GM12878 (cell line): ENCODE measurements around the gene POLR2L. TPM values are rescaled to one million over a fixed set of nuclear protein-coding genes. Genes with fewer than 3 reads are reported as not detected.
A peak's percentile ranks its signal among the peaks of the same experiment; 100 is the strongest.

Source experiments
- BACH1 ChIP-seq: fragments of 450-650 bp; IDR thresholded peaks from 2 replicates; pipeline ENCODE4 v1.6.1; 2017; ENCODE audit warnings: mild to moderate bottlenecking, borderline replicate concordance
- CBFB ChIP-seq: IDR thresholded peaks from 2 replicates; pipeline ENCODE4 v1.6.1; 2016; ENCODE audit warnings: antibody characterized with exemption, low read depth
- CHD2 ChIP-seq: IDR thresholded peaks from 2 replicates; pipeline ENCODE4 v1.6.1; 2011; ENCODE audit warnings: low read depth, low read length, improper control_type of control experiment, borderline replicate concordance
- CREB1 ChIP-seq: IDR thresholded peaks from 2 replicates; pipeline ENCODE4 v1.6.1; 2012; ENCODE audit warnings: low read depth, mild to moderate bottlenecking, inconsistent platforms
- ESRRA ChIP-seq: IDR thresholded peaks from 2 replicates; pipeline ENCODE4 v1.6.1; 2012; ENCODE audit warnings: mild to moderate bottlenecking, low read length, improper control_type of control experiment
- IKZF2 ChIP-seq, 2 experiments: fragments of 450-650 bp; IDR thresholded peaks; 2 replicates each; pipeline ENCODE4 v1.6.1; 2017; ENCODE audit warnings: mild to moderate bottlenecking in 2 of 2, moderate library complexity in 2 of 2
- JUND ChIP-seq: IDR thresholded peaks from 2 replicates; pipeline ENCODE4 v1.6.1; 2012; ENCODE audit warnings: low read depth, mild to moderate bottlenecking, low read length, improper control_type of control experiment, moderate library complexity
- MLLT1 ChIP-seq: fragments of 450-650 bp; IDR thresholded peaks from 2 replicates; pipeline ENCODE4 v1.6.1; 2016; ENCODE audit warnings: mild to moderate bottlenecking
- MYC ChIP-seq: IDR thresholded peaks from 2 replicates; pipeline ENCODE4 v1.6.1; 2011; ENCODE audit warnings: mild to moderate bottlenecking, low read length, moderate library complexity, inconsistent platforms; ENCODE audit not compliant: insufficient read depth, insufficient replicate concordance, insufficient read length, severe bottlenecking
- NBN ChIP-seq: fragments of 450-650 bp; IDR thresholded peaks from 2 replicates; pipeline ENCODE4 v1.6.1; 2016
- NFYB ChIP-seq: IDR thresholded peaks from 2 replicates; pipeline ENCODE4 v1.6.1; 2011; ENCODE audit warnings: low read depth, mild to moderate bottlenecking, low read length, improper control_type of control experiment, moderate library complexity; ENCODE audit not compliant: insufficient read depth
- SP1 ChIP-seq: IDR thresholded peaks from one replicate; pipeline ENCODE4 v1.6.1; 2011; ENCODE audit warnings: low read depth, low read length
- TCF12 ChIP-seq: IDR thresholded peaks from 2 replicates; pipeline ENCODE4 v1.6.1; 2011; ENCODE audit warnings: low read depth, mild to moderate bottlenecking, low read length
- polyA plus RNA-seq, 11 experiments: library from polyadenylated mRNA; depleted of rRNA in 4 of 11; unstranded in 6 of 11; stranded (reverse) in 5 of 11; fragments of >200 nt; fragmentation: Nextera tagmentation in 4 of 11; fragmentation: Illumina TruSeq in 1 of 11; extraction: Ambion mirVana in 4 of 11; extraction: Trizol in 1 of 11; gene quantifications; 1 replicate in 1 of 11; 2 replicates in 10 of 11; pipeline versions ENCODE4 v1.2.1 to v1.2.3, GENCODE V29; 2011 to 2016; ENCODE audit warnings: inconsistent platforms in 2 of 11, missing spikeins in 2 of 11, low read depth in 1 of 11
- total RNA-seq, 4 experiments: library from RNA; depleted of rRNA in 3 of 4; stranded (reverse); fragments of >200 nt in 3 of 4; fragmentation: Illumina TruSeq in 1 of 4; extraction: Trizol in 1 of 4; gene quantifications; 2 replicates each; pipeline versions ENCODE4 v1.2.1 to v1.2.3, GENCODE V29; 2013 to 2021
- TF ChIP-seq, protein P1 (sequence below): fragments of 450-650 bp; IDR thresholded peaks from 2 replicates; pipeline ENCODE4 v1.6.1; 2016; ENCODE audit warnings: mild to moderate bottlenecking, moderate library complexity, borderline replicate concordance
- TF ChIP-seq, protein P2 (sequence below): IDR thresholded peaks from 2 replicates; pipeline ENCODE4 v1.6.1; 2011; ENCODE audit warnings: low read depth, mild to moderate bottlenecking, low read length, moderate library complexity, borderline replicate concordance; ENCODE audit errors: extremely low read depth

The POLR2L gene
- total and polyA plus RNA-seq, 10 of the 15 experiments (the other 5 are each of a cell fraction or from before 2014, with no cell fraction given): 23.1 to 497 (median 125) TPM

- TF ChIP-seq CBFB (no peak), ESRRA (no peak), TCF12 (peak; percentile 65), NFYB (peak; percentile 71; the same call in 1 of the 2 replicates), MLLT1 (no peak), CHD2 (no peak), CREB1 (no peak), MYC (no peak), BACH1 (no peak), JUND (no peak), IKZF2 (IDR thresholded peaks at IDR 0.05) (no peak), SP1 (no peak), NBN (no peak)
- TF ChIP-seq, protein P1, sequence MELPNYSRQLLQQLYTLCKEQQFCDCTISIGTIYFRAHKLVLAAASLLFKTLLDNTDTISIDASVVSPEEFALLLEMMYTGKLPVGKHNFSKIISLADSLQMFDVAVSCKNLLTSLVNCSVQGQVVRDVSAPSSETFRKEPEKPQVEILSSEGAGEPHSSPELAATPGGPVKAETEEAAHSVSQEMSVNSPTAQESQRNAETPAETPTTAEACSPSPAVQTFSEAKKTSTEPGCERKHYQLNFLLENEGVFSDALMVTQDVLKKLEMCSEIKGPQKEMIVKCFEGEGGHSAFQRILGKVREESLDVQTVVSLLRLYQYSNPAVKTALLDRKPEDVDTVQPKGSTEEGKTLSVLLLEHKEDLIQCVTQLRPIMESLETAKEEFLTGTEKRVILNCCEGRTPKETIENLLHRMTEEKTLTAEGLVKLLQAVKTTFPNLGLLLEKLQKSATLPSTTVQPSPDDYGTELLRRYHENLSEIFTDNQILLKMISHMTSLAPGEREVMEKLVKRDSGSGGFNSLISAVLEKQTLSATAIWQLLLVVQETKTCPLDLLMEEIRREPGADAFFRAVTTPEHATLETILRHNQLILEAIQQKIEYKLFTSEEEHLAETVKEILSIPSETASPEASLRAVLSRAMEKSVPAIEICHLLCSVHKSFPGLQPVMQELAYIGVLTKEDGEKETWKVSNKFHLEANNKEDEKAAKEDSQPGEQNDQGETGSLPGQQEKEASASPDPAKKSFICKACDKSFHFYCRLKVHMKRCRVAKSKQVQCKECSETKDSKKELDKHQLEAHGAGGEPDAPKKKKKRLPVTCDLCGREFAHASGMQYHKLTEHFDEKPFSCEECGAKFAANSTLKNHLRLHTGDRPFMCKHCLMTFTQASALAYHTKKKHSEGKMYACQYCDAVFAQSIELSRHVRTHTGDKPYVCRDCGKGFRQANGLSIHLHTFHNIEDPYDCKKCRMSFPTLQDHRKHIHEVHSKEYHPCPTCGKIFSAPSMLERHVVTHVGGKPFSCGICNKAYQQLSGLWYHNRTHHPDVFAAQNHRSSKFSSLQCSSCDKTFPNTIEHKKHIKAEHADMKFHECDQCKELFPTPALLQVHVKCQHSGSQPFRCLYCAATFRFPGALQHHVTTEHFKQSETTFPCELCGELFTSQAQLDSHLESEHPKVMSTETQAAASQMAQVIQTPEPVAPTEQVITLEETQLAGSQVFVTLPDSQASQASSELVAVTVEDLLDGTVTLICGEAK: no peak
- TF ChIP-seq, protein P2, sequence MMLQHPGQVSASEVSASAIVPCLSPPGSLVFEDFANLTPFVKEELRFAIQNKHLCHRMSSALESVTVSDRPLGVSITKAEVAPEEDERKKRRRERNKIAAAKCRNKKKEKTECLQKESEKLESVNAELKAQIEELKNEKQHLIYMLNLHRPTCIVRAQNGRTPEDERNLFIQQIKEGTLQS: no peak
Observed at GRCh38 chr11:830295-831117, 11.8 kb downstream of the POLR2L start (continued).
